ENCODE results near the gene GUCD1.
"Not testable (repeated sequence)": the region's sequence is repeated elsewhere in the genome, so short reads cannot be mapped to it uniquely, and the experiment has no call there.

Gene GUCD1

DNA sequence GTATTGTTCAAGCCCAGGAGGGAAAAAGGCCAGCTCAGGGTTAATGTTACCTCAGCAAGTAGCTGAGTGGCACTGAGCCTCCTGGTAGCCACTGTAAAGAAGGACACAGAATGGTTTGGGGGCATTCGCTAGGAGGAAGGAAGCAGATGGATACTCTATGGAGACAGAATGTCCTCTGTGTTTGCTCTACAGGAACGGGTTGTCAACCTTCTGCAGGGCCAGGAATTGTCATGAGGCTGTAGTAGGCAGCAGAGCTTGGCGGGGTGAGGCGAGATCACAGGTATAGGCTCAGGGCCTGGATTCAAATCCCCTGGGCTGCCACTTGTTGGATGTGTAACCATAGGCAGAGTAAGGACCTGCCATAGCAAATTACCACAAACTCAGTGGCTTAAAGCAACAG lies 40.9 kb upstream of the GUCD1 start:
- TF ChIP-seq, protein P1, sequence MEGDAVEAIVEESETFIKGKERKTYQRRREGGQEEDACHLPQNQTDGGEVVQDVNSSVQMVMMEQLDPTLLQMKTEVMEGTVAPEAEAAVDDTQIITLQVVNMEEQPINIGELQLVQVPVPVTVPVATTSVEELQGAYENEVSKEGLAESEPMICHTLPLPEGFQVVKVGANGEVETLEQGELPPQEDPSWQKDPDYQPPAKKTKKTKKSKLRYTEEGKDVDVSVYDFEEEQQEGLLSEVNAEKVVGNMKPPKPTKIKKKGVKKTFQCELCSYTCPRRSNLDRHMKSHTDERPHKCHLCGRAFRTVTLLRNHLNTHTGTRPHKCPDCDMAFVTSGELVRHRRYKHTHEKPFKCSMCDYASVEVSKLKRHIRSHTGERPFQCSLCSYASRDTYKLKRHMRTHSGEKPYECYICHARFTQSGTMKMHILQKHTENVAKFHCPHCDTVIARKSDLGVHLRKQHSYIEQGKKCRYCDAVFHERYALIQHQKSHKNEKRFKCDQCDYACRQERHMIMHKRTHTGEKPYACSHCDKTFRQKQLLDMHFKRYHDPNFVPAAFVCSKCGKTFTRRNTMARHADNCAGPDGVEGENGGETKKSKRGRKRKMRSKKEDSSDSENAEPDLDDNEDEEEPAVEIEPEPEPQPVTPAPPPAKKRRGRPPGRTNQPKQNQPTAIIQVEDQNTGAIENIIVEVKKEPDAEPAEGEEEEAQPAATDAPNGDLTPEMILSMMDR (IDR thresholded peaks at IDR 0.05; ENCODE audit: borderline replicate concordance, control extremely low read depth, extremely low read depth, insufficient read depth, missing control alignments) = no peak
- DNase-seq (ENCODE audit: low spot score) = no peak
- in situ Hi-C loops (cut with MboI; ENCODE audit: low sequenced_read_pairs, unreplicated experiment) = no loop called here

DNA sequence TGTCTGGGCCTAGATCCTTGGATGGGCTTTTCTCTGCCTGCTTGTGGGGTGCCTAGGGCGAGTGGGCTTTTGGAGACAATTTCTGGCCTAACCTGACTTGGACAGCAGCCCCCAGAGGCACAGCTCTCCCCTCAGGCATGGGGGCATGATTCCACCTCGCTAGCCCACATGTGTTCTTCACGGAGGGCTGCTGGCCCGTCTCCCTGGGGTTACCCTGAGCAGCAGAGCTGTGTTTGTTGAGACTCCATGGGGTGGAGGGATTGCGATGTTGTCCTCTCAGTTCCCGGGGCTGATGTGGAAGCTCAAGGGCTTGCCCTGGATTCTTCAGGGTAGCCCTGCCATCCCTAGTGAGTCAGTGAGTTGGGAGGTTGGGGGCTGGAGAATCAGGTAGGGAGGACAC lies 40.3 kb upstream of the GUCD1 start:
- TF ChIP-seq, protein P1 (IDR thresholded peaks at IDR 0.05; ENCODE audit: borderline replicate concordance, control extremely low read depth, extremely low read depth, insufficient read depth, missing control alignments) = no peak
- DNase-seq (ENCODE audit: low spot score) = no peak
- in situ Hi-C loops (cut with MboI; ENCODE audit: low sequenced_read_pairs, unreplicated experiment) = no loop called here

DNA sequence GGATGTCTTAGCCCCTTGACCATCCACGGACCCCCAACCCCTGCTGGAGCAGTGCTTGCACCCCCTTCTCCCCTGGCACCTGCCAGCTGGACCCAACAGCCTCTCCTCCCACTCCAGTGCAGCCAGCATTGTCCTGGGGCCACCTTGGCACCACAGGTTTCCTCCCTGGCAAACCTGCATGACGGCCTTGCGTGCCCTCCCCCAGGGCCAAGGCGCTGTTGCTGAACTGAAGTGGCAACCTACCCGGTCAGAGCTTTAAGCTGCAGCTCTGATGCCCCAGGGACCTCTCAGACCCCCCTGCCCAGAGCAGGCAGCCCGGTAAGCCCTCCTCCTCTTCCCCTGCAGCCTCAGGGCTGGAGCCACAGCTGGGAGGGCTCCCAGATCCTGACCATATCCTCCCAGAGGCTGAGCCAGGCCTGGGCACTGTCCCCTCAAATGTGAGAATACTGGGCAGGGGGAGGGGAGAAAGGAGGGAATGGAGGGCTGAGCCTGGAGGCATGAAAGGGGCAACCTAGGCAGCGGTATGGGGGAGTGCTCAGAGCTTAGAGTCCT lies 39.7 kb upstream of the GUCD1 start:
- in situ Hi-C loops (cut with MboI; ENCODE audit: low sequenced_read_pairs, unreplicated experiment) = no loop called here
- TF ChIP-seq, protein P1 (IDR thresholded peaks at IDR 0.05; ENCODE audit: borderline replicate concordance, control extremely low read depth, extremely low read depth, insufficient read depth, missing control alignments) = no peak
- DNase-seq (ENCODE audit: low spot score) = no peak

- TF ChIP-seq, protein P1 (IDR thresholded peaks at IDR 0.05; ENCODE audit: borderline replicate concordance, control extremely low read depth, extremely low read depth, insufficient read depth, missing control alignments) = no peak
- in situ Hi-C loops (cut with MboI; ENCODE audit: low sequenced_read_pairs, unreplicated experiment) = no loop called here
- no peak for DNase-seq (ENCODE audit: low spot score)
Observed at GRCh38 chr22:24593836-24594568, 39.1 kb upstream of the GUCD1 start.

- in situ Hi-C loops (cut with MboI; ENCODE audit: low sequenced_read_pairs, unreplicated experiment); DNase-seq (ENCODE audit: low spot score): not testable (repeated sequence)
Observed at GRCh38 chr22:24593559-24593835, 38.6 kb upstream of the GUCD1 start.

DNA sequence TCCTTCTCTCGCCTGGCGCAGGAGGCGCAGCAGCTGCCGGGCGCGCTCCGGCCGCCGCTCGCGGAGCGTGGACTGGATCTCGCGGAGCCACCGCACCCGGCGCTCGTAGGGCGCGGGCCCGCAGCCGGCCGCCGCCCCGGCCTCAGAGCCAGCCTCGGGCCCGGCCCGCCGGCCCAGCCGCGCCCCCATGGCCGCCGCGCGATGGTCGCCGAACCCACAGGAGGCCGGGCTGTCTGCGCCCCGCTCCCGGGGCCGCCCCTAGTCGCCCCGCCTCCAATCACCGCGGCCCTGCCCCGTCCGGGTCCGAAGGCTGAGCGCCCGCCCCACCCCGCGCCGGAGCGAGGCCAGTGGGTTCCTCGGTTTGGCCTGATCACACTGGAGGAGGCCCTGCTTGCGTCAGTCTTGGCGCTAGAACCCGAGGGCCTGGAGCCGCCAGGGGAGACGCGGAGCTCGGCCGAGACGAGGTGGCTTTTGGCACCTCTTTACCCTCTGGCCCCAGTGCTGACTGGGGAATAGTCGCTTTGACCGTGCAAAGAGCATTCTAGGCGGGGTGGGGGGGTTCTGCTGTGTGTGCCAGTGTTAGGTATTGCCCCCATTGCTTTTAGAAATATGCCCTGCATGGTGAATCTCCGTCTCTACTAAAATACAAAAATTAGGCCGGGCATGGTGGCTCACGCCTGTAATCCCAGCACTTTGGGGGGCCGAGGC lies 38.1 kb upstream of the GUCD1 start, which contains the start of gene LRRC75B:
LRRC75B (minus strand) TSS at position 223 of the 708 bp plus-strand sequence; CDS start at position 189, 34 bp downstream.
- in situ Hi-C loops (cut with MboI; ENCODE audit: low sequenced_read_pairs, unreplicated experiment) = no loop called here
- DNase-seq (ENCODE audit: low spot score) = peak; percentile 94
- TF ChIP-seq, protein P1 (IDR thresholded peaks at IDR 0.05; ENCODE audit: borderline replicate concordance, control extremely low read depth, extremely low read depth, insufficient read depth, missing control alignments) = no peak

Measured in GM13976 (cell line).